Astrocyte of the cerebellum (primary cell): ENCODE measurements around the gene TRAF1.

Experiments used
- DNase-seq: peaks from one replicate; pipeline ENCODE4 v3.0.0-alpha.2; 2011; ENCODE audit warnings: low read depth
- H3K4me3 ChIP-seq: 2 replicates; pipeline ENCODE4 v1.5.1; 2011; ENCODE audit warnings: mild to moderate bottlenecking, low read depth, low read length, moderate library complexity
- CTCF ChIP-seq: IDR thresholded peaks from 2 replicates; pipeline ENCODE4 v1.5.1; 2012; ENCODE audit warnings: low read length, low read depth, moderate library complexity, mild to moderate bottlenecking; ENCODE audit errors: missing control alignments
- in situ Hi-C: cut with HindIII; loops from 2 replicates; pipeline ENCODE4 v1.10.0; 2017; ENCODE audit warnings: low sequenced_read_pairs

Gene TRAF1

GRCh38 chr9:120853198-120853597 is 73.4 kb downstream of the TRAF1 start:
- H3K4me3 ChIP-seq, result no peak overlapping the region
- no peak for TF ChIP-seq CTCF
- no peak for DNase-seq
- in situ Hi-C loops, result no loop called here
